DND-41 (cell line): Measurements from ENCODE around the gene SYS1.

Source experiments
- ATAC-seq: fragments of 200-7000 bp; cut with Tn5 transposase; 3 replicates; pipeline ENCODE4 v1.9.1; 2021; ENCODE audit warnings: low read depth; ENCODE audit not compliant: insufficient read depth
- DNase-seq: peaks from one replicate; pipeline ENCODE4 v3.0.0-alpha.2; 2020
- H2AFZ ChIP-seq: 2 replicates; pipeline ENCODE4 v1.6.0; 2012; ENCODE audit warnings: low read depth, low read length
- H3K27ac ChIP-seq: 2 replicates; pipeline ENCODE4 v1.5.1; 2012; ENCODE audit warnings: low read length, inconsistent platforms
- H3K27me3 ChIP-seq: fragments of 200-600 bp; sonication (generic); 2 replicates; pipeline ENCODE4 v1.6.0; 2012; ENCODE audit warnings: low read length, mild to moderate bottlenecking, inconsistent platforms; ENCODE audit not compliant: insufficient read depth, poor library complexity
- H3K36me3 ChIP-seq: 2 replicates; pipeline ENCODE4 v1.5.1; 2012; ENCODE audit warnings: low read length, inconsistent platforms; ENCODE audit not compliant: insufficient read depth
- H3K4me1 ChIP-seq: 2 replicates; pipeline ENCODE4 v1.5.1; 2012; ENCODE audit warnings: mild to moderate bottlenecking, low read length; ENCODE audit not compliant: insufficient read depth
- H3K4me2 ChIP-seq: 2 replicates; pipeline ENCODE4 v1.6.0; 2012; ENCODE audit warnings: mild to moderate bottlenecking, moderate library complexity, low read length, inconsistent platforms; ENCODE audit not compliant: insufficient read depth
- H3K4me3 ChIP-seq, 2 experiments: fragments of 200-600 bp in 1 of 2; shearing (Covaris generic) in 1 of 2; 2 replicates each; pipeline ENCODE4 v1.5.1; 2012 to 2016; ENCODE audit warnings: inconsistent platforms in 2 of 2, low read length in 2 of 2, mild to moderate bottlenecking in 2 of 2, low read depth in 1 of 2, moderate library complexity in 1 of 2
- H3K79me2 ChIP-seq: 2 replicates; pipeline ENCODE4 v1.6.0; 2012; ENCODE audit warnings: low read length, inconsistent platforms; ENCODE audit not compliant: insufficient read depth
- H3K9ac ChIP-seq: 2 replicates; pipeline ENCODE4 v1.6.0; 2012; ENCODE audit warnings: low read depth, mild to moderate bottlenecking, inconsistent platforms, low read length, moderate library complexity
- H3K9me3 ChIP-seq: 2 replicates; pipeline ENCODE4 v1.5.1; 2012; ENCODE audit warnings: low read length, moderate library complexity, mild to moderate bottlenecking, inconsistent platforms; ENCODE audit not compliant: insufficient read depth, severe bottlenecking
- H4K20me1 ChIP-seq: 2 replicates; pipeline ENCODE4 v1.6.0; 2012; ENCODE audit warnings: low read length; ENCODE audit not compliant: insufficient read depth
- CTCF ChIP-seq: IDR thresholded peaks from 2 replicates; pipeline ENCODE4 v1.5.1; 2012; ENCODE audit warnings: borderline replicate concordance, low read length, moderate library complexity, mild to moderate bottlenecking; ENCODE audit not compliant: poor library complexity, severe bottlenecking; ENCODE audit errors: extremely low read depth
- EZH2 ChIP-seq: IDR thresholded peaks from 3 replicates; pipeline ENCODE4 v1.6.1; 2012; ENCODE audit warnings: borderline replicate concordance, low read depth, mild to moderate bottlenecking, moderate library complexity, low read length, inconsistent platforms; ENCODE audit not compliant: severe bottlenecking

SYS1 gene

GRCh38 chr20:45377269-45377668, 14.3 kb downstream of the SYS1 start:
- Histone ChIP-seq H3K4me2 (no peak overlapping the region), H3K9me3 (no peaks in the 10 kb centered on the region), H3K9ac (no peak overlapping the region), H3K27ac (no peak overlapping the region), H3K27me3 (no peaks in the 10 kb centered on the region), H3K4me1 (peaks cover 16% of the 10 kb centered on the region), H2AFZ (no peak overlapping the region), H4K20me1 (no peaks in the 10 kb centered on the region), H3K4me3 (no peak overlapping the region), H3K36me3 (no peaks in the 10 kb centered on the region), H3K79me2 (no peaks in the 10 kb centered on the region)
- DNase-seq (no peak), ATAC-seq (no peak)
- TF ChIP-seq CTCF (no peak), EZH2 (no peak)

GRCh38 chr20:45378191-45378590, 15.2 kb downstream of the SYS1 start, which contains the start of gene TP53TG5:
TP53TG5 (minus strand) TSS chr20:45378325; CDS start chr20:45378236, 89 bp downstream.
- Histone ChIP-seq H3K4me1 (peaks cover 12% of the 10 kb centered on the region), H3K4me3 (no peak within 1 kb of the TSS), H3K27ac (no peak within 1 kb of the TSS), H3K4me2 (no peak within 1 kb of the TSS), H3K27me3 (no peaks in the 10 kb centered on the region), H3K36me3 (no peaks in the 10 kb centered on the region), H3K9me3 (no peaks in the 10 kb centered on the region), H4K20me1 (no peaks in the 10 kb centered on the region), H3K79me2 (no peaks in the 10 kb centered on the region), H2AFZ (no peak within 1 kb of the TSS), H3K9ac (no peak within 1 kb of the TSS)
- TF ChIP-seq EZH2 (no peak), CTCF (no peak)
- DNase-seq: no peak
- no peak for ATAC-seq

GRCh38 chr20:45387274-45387673, 24.3 kb downstream of the SYS1 start:
- Histone ChIP-seq H3K27me3 (no peaks in the 10 kb centered on the region), H3K4me2 (no peak overlapping the region), H3K4me1 (no peaks in the 10 kb centered on the region), H3K9me3 (no peaks in the 10 kb centered on the region), H3K36me3 (no peaks in the 10 kb centered on the region), H4K20me1 (no peaks in the 10 kb centered on the region), H3K79me2 (no peaks in the 10 kb centered on the region), H3K27ac (no peak overlapping the region), H3K4me3 (no peak overlapping the region), H2AFZ (no peak overlapping the region), H3K9ac (no peak overlapping the region)
- ATAC-seq: no peak
- DNase-seq: no peak
- no peak for TF ChIP-seq CTCF
- TF ChIP-seq EZH2: no peak

DNA sequence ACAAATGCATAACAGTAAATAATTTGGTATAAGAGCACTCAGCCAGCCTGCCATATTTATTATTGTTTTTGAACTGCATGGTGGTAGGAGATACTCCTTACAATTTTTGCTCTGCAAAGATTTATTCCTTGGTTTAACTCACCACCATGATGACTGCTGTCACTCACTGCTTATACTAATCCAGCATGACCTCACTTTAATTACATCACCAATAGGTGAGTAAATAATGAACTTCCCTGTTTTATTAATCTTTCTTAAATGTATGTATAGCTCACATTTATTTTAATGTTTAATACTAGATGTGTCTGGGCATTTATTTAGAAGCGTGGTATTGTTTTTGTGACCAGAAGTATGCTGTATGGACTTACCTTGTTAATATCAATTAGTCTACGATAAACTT, 28.0 kb downstream of the SYS1 start:
- TF ChIP-seq CTCF: no peak
- TF ChIP-seq EZH2: no peak
- 0 out of 2 replicates have a peak, but pooled peaks cover 3% of the 10 kb centered on the region for H3K36me3 ChIP-seq
- H3K27ac ChIP-seq: no peak overlapping the region
- no peaks in the 10 kb centered on the region for H4K20me1 ChIP-seq
- no peak for ATAC-seq
- H2AFZ ChIP-seq: no peak overlapping the region
- H3K4me1 ChIP-seq: no peaks in the 10 kb centered on the region
- H3K79me2 ChIP-seq: no peaks in the 10 kb centered on the region
- no peak for DNase-seq
- no peak overlapping the region for H3K9ac ChIP-seq
- H3K9me3 ChIP-seq: no peaks in the 10 kb centered on the region
- no peaks in the 10 kb centered on the region for H3K27me3 ChIP-seq
- H3K4me2 ChIP-seq: no peak overlapping the region
- no peak overlapping the region for H3K4me3 ChIP-seq
